ENCODE measurements around the gene TAPBPL.
"Not testable (repeated sequence)": the region's sequence is repeated elsewhere in the genome, so short reads cannot be mapped to it uniquely, and the experiment has no call there.

TAPBPL gene

DNA sequence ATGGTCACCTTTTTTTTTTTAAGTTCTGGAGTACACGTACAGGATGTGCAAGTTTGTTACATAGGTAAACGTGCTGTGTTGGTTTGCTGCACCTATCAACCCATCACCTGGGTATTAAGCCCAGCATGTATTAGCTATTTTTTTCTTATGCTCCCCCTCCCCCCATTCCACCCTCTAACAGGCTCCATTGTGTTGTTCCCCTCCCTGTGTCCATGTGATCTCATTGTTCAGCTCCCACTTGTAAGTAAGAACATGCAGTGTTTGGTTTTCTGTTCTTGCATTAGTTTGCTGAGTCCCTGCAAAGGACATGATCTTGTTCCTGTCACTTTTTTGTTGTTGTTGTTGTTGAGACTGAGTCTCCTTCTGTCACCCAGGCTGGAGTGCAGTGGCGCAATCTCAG is 45.4 kb downstream of the TAPBPL start:
- H3K4me3 ChIP-seq (ENCODE audit: low read length); H3K4me1 ChIP-seq (ENCODE audit: insufficient read depth, low read length); H3K27me3 ChIP-seq (ENCODE audit: insufficient read depth, low read length); H3K27ac ChIP-seq (ENCODE audit: low read depth, low read length); H3K9ac ChIP-seq (ENCODE audit: low read depth, low read length); H3K9me3 ChIP-seq (ENCODE audit: insufficient read depth, low read depth, low read length): not testable (repeated sequence)
- H3K36me3 ChIP-seq (ENCODE audit: insufficient read depth, low read length): peaks cover 67% of the 10 kb centered on the region
- WGBS: 90% methylated on average over 3 of the region's 3 CpGs

DNA sequence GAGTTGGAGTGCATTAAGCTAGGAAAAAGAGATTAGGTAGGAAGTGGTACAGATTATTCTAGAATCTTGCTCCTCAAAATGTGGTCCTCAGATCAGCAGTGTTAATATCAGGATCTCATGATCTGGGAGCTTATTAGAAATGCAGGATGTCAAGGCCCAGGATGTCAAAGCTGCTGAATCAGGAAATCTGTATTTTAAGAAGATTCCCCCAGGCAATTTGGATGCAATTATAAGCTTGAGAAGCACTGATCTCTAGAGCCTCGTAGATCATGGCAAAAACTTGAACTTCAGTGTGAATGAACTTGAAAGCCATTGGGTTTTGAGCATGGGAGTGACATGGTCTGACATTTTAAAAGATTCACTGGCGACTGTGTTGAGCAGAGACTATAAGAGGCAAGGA is 48.6 kb downstream of the TAPBPL start:
- 90% methylated on average over 2 of the region's 2 CpGs for WGBS
- H3K27ac ChIP-seq (ENCODE audit: low read depth, low read length): no peak overlapping the region

DNA sequence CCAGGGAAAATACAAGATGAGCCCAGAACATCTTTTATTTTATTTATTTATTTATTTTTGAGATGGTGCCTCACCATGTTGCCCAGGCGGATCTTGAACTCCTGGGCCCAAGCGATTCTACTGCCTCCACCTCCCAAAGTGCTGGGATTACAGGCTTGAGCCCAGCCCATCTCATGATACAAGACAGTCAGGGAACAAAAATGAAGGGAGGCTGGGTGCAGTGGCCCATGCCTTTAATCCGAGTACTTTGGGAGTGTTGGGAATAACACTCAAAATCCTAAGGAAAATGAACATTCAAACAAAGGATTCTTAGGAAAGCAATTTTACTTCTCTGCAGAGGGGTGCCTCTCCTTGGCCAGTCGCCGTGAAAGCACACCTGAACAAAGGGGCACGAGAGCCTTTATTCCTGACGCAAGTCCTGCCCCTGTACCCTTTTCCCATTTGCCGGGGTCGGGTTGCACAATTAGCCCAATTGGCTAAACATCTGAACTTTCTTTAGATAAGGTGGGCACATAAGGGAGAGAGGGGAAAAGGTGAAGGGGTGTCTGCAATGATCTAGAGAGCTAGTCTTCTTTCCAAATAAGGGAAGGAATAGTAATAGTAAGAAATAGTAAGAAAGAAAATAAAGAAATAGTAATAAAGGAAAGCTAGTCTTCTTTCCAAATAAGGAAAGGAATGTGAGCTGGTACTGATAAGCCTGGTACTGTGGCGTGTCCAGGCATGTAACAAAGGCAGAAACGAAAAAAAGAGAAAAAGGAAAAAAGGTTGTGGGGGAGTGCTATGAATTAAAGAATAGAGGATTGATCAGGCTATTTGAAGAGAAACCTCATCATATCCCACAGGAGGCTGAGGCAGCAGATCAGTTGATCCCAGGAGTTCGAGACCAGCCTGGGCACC is 55.5 kb downstream of the TAPBPL start:
- Histone ChIP-seq H3K4me3 (ENCODE audit: low read length) (no peak overlapping the region), H3K9ac (ENCODE audit: low read depth, low read length) (peak overlapping the region; percentile 39; the same call in 1 of the 2 replicates), H3K36me3 (ENCODE audit: insufficient read depth, low read length) (peaks cover 59% of the 10 kb centered on the region), H3K4me1 (ENCODE audit: insufficient read depth, low read length) (peaks cover 14% of the 10 kb centered on the region), H3K27me3 (ENCODE audit: insufficient read depth, low read length) (no peaks in the 10 kb centered on the region), H3K9me3 (ENCODE audit: insufficient read depth, low read depth, low read length) (no peaks in the 10 kb centered on the region), H3K27ac (ENCODE audit: low read depth, low read length) (peak overlapping the region; percentile 54)
- 78% methylated on average over 12 of the region's 12 CpGs for WGBS

More for the DNA sequence above, 48.6 kb downstream of the TAPBPL start:
- no peaks in the 10 kb centered on the region; the same call in 1 of the 2 replicates for H3K4me1 ChIP-seq (ENCODE audit: insufficient read depth, low read length)
- H3K9me3 ChIP-seq (ENCODE audit: insufficient read depth, low read depth, low read length): no peaks in the 10 kb centered on the region
- H3K9ac ChIP-seq (ENCODE audit: low read depth, low read length): no peak overlapping the region
- no peaks in the 10 kb centered on the region for H3K27me3 ChIP-seq (ENCODE audit: insufficient read depth, low read length)
- H3K36me3 ChIP-seq (ENCODE audit: insufficient read depth, low read length): peaks cover 81% of the 10 kb centered on the region
- no peak overlapping the region for H3K4me3 ChIP-seq (ENCODE audit: low read length)

DNA sequence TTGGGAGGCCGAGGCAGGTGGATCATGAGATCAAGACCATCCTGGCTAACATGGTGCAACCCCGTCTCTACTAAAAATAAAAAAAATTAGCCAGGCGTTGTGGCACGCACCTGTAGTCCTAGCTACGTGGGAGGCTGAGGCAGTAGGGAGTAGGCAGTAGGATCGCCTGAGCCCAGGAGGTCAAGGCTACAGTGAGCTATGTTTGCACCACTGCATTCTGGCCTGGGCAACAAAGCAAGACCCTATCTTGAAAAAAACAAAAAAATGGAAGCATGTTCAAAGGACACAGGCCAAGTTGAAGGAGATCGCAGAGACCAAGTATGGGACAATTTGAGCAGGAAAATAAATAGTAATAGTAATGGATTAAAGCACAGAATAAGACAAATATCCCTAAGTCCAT is 56.2 kb downstream of the TAPBPL start:
- H3K27ac ChIP-seq (ENCODE audit: low read depth, low read length): peak overlapping the region; percentile 54
- peak overlapping the region; percentile 39; the same call in 1 of the 2 replicates for H3K9ac ChIP-seq (ENCODE audit: low read depth, low read length)
- H3K9me3 ChIP-seq (ENCODE audit: insufficient read depth, low read depth, low read length): no peaks in the 10 kb centered on the region
- WGBS: 80% methylated on average over 7 of the region's 7 CpGs
- no peaks in the 10 kb centered on the region for H3K27me3 ChIP-seq (ENCODE audit: insufficient read depth, low read length)
- H3K36me3 ChIP-seq (ENCODE audit: insufficient read depth, low read length): peaks cover 63% of the 10 kb centered on the region
- peaks cover 14% of the 10 kb centered on the region for H3K4me1 ChIP-seq (ENCODE audit: insufficient read depth, low read length)
- no peak overlapping the region for H3K4me3 ChIP-seq (ENCODE audit: low read length)
